PFSK-1 (cell line): Measurements from ENCODE around the gene PRDM8.

Experiments used
- POLR2AphosphoS5 ChIP-seq: IDR thresholded peaks from 2 replicates; pipeline ENCODE4 v1.6.1; 2012; ENCODE audit warnings: low read depth, mild to moderate bottlenecking, control low read depth, low read length, moderate library complexity
- SIN3A ChIP-seq: IDR thresholded peaks from 2 replicates; pipeline ENCODE4 v1.6.1; 2012; ENCODE audit warnings: mild to moderate bottlenecking, low read length, moderate library complexity, borderline replicate concordance; ENCODE audit not compliant: insufficient read depth
- TAF1 ChIP-seq: IDR thresholded peaks from 2 replicates; pipeline ENCODE4 v1.6.1; 2012; ENCODE audit warnings: low read length, control low read depth, borderline replicate concordance; ENCODE audit not compliant: insufficient read depth
- TF ChIP-seq, protein P1 (sequence below), 2 experiments: IDR thresholded peaks; 2 replicates each; pipeline versions ENCODE4 v1.6.1 to v1.8.0; 2011 to 2012; ENCODE audit warnings: low read depth in 2 of 2, low read length in 2 of 2, control low read depth in 1 of 2, inconsistent platforms in 1 of 2, mild to moderate bottlenecking in 1 of 2, moderate library complexity in 1 of 2; ENCODE audit not compliant: insufficient read depth in 1 of 2

DNA sequence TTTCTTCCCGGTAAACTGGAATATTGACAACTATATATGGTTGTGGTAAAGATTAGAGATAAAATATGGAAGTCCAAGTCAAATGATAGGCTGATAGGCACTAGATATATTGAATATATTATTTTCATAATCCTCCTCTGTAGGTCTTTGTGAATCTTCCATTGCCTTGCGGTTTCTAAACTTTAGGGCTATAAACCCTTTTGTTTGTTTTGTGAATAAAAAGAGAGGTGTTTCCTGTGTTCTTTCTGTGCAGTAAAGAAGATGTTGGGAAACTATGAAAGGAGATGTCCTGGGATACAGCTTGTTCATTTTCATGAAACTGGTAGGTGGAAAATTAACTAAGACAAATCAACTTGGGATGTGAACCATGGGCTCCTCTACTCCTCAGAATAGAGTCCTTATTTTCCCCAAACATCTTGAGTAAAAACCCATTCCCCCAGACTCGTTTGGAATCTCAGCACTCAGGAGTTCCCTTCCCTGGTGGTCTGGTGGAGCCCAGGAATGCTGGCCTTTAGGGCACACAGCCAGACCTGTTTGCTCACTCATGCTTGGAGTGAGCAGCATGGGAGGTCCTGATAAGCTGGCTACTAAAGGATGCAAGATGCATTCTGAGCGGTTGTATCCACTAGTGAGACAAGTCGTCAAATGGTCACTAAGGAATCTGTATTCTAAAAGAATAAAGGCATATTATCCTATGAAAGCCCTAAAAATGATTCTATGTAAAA lies 22.2 kb downstream of the PRDM8 start:
- TF ChIP-seq, protein P1, sequence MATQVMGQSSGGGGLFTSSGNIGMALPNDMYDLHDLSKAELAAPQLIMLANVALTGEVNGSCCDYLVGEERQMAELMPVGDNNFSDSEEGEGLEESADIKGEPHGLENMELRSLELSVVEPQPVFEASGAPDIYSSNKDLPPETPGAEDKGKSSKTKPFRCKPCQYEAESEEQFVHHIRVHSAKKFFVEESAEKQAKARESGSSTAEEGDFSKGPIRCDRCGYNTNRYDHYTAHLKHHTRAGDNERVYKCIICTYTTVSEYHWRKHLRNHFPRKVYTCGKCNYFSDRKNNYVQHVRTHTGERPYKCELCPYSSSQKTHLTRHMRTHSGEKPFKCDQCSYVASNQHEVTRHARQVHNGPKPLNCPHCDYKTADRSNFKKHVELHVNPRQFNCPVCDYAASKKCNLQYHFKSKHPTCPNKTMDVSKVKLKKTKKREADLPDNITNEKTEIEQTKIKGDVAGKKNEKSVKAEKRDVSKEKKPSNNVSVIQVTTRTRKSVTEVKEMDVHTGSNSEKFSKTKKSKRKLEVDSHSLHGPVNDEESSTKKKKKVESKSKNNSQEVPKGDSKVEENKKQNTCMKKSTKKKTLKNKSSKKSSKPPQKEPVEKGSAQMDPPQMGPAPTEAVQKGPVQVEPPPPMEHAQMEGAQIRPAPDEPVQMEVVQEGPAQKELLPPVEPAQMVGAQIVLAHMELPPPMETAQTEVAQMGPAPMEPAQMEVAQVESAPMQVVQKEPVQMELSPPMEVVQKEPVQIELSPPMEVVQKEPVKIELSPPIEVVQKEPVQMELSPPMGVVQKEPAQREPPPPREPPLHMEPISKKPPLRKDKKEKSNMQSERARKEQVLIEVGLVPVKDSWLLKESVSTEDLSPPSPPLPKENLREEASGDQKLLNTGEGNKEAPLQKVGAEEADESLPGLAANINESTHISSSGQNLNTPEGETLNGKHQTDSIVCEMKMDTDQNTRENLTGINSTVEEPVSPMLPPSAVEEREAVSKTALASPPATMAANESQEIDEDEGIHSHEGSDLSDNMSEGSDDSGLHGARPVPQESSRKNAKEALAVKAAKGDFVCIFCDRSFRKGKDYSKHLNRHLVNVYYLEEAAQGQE (IDR thresholded peaks at IDR 0.05; ENCODE audit: insufficient read depth in 1 of 2, low read depth in 2 of 2, low read length in 2 of 2) = no peak
- TF ChIP-seq POLR2AphosphoS5 (no peak), TAF1 (no peak), SIN3A (no peak)
